Heart right ventricle (tissue), 16 donors: ENCODE data around the gene SEC14L3. TPM values are rescaled to one million over a fixed set of nuclear protein-coding genes. Genes with fewer than 3 reads are reported as not detected.

ENCODE experiments used
- ATAC-seq, 8 donors: fragments of 200-7000 bp; cut with Tn5 transposase; one replicate each; pipeline ENCODE4 v1.9.1; 2020; ENCODE audit warnings: mild to moderate bottlenecking in 8 of 8, moderate library complexity in 8 of 8, moderate number of reproducible peaks in 1 of 8
- DNase-seq, 2 donors: peaks; one replicate each; pipeline ENCODE4 v3.0.0-alpha.2; 2020
- H3K27ac ChIP-seq, 10 donors: fragments of 200-600 bp; sonication (generic) in 2 of 10; one replicate each; pipeline versions ENCODE4 v1.5.0 to v1.8.0; 2020 to 2022; ENCODE audit warnings: mild to moderate bottlenecking in 3 of 10
- H3K27me3 ChIP-seq, 7 donors: fragments of 200-600 bp; one replicate each; pipeline ENCODE4 v1.8.0; 2021 to 2022; ENCODE audit warnings: mild to moderate bottlenecking in 2 of 7
- H3K36me3 ChIP-seq, 9 donors: fragments of 200-600 bp; sonication (generic) in 1 of 9; one replicate each; pipeline versions ENCODE4 v1.5.0 to v1.8.0; 2020 to 2022; ENCODE audit warnings: mild to moderate bottlenecking in 2 of 9
- H3K4me1 ChIP-seq, 9 donors: fragments of 200-600 bp; sonication (generic) in 1 of 9; one replicate each; pipeline versions ENCODE4 v1.5.0 to v1.8.0; 2020 to 2022; ENCODE audit warnings: mild to moderate bottlenecking in 4 of 9
- H3K4me3 ChIP-seq, 10 donors: fragments of 200-600 bp; sonication (generic) in 2 of 10; one replicate each; pipeline versions ENCODE4 v1.5.0 to v1.8.0; 2020 to 2022; ENCODE audit warnings: mild to moderate bottlenecking in 7 of 10, moderate library complexity in 2 of 10
- H3K9me3 ChIP-seq, 11 donors: fragments of 200-600 bp in 10 of 11; sonication (generic) in 2 of 11; one replicate each; pipeline versions ENCODE4 v1.5.0 to v1.8.0; 2013 to 2022; ENCODE audit warnings: mild to moderate bottlenecking in 2 of 11, control low read depth in 1 of 11, moderate library complexity in 1 of 11
- WGBS, 2 donors: extraction: QIAGEN DNeasy Blood & Tissue Kit; methylation state at CpG; one replicate each; pipeline ENCODE4 v1.1.7; 2013; ENCODE audit warnings: inconsistent platforms in 1 of 2; 5-methylcytosine and 5-hydroxymethylcytosine counted together
- intact Hi-C, 10 donors: fragments of 100-400 bp; cut with DNase I; formaldehyde crosslinking; loops; one replicate each; pipeline versions ENCODE4 v1.11.1 to v1.14.2; 2022
- polyA plus RNA-seq, 2 donors: library from polyadenylated mRNA; stranded (reverse); fragments of 200-250 nt; gene quantifications; one replicate each; pipeline ENCODE4 v1.2.3, GENCODE V29; 2013
- total RNA-seq, 10 donors: library from RNA; stranded (reverse); fragmentation: NEBNext Ultra II Directional in 3 of 10; extraction: Animal tissue kit (Norgen Biotek cat#: 25700) in 3 of 10; gene quantifications; one replicate each; pipeline versions ENCODE4 v1.2.1 to v1.2.4, GENCODE V29; 2021 to 2023
- TF ChIP-seq, protein P1 (sequence below), 9 donors: fragments of 200-600 bp; sonication (generic) in 2 of 9; IDR thresholded peaks; one replicate each; pipeline versions ENCODE4 v1.5.0 to v1.8.0; 2021 to 2022; ENCODE audit warnings: antibody characterized with exemption in 9 of 9, mild to moderate bottlenecking in 5 of 9, moderate library complexity in 1 of 9
- donor health status: Arrhythmogenic right ventricular cardiomyopathy.
- donor health status: ischemic (EF 13 %, LVEDD 7.1; RV severe dilation, severe dysfunction).
- donor health status: healthy with polysubstance abuse.
- donor health status: DM: no; HTN: yes; CAD: no.
- donor health status: DM: no; HTN: no; CAD: no.
- donor health status: ischemic (EF 25% LVEDD 6.9; RV normal size, moderate dysfunction).
- donor health status: ischemic (EF 25% LVEDD 5.7; RV mildly dilated, moderate dysfunction).
- donor health status: healthy.
- donor health status: DM: yes; HTN: yes; CAD: no.
- donor health status: Ischemic cardiomyopathy.
- donor health status: ischemic (EF 35%, LVEDD 5.7; RV mildly dilated, moderate dysfunction).
- donor health status: nonischemic (EF 11% LVEDD 7.7; RV severe dilation, severe dysfunction).
- donor health status: DM: yes; HTN: yes; CAD: no.
- donor health status: PGD.
- donor health status: ischemic (EF 29% LVEDD 5.4; RV normal size, mild dysfunction).
- donor health status: nonischemic (EF 23%, LVEDD 6.1; RV moderate dilation, normal function).

The SEC14L3 gene
- total and polyA plus RNA-seq, 12 donors: not detected

DNA sequence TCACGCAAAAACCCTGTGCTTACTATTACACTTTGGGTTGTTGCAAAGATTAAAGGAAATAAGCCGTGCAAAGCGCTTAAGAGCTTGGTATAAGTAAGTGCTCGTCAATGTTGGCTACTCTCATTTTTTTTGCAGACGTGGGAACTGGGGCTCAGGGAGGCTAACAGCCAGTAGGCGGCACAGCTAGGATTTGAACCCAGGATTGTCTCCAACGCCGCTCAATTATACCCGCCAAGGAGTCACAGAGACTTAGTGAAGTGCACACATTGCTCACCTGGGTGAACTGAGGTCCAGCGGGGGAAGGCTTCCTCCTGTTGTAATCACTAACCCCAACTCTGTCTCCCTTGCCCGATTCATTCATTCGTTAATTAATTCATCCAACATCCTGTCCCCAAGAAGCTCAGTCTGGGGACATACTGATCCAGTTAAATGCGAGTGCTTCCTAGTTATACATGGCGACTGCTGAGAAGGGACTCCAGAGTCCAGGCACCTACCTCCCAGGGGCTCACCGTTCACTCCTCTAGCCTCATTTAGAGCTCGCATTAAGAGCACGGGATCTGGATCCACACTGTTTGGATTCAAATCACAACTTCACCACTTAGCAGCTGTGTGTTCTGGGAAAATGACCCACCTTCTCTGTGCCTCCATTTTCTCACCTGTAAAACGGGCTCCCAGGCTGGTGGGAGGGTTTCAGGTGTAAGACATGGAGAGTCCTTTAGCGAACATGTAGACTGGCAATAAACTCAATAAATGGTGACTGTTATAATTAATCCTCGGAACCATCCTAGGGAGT lies 47.1 kb downstream of the SEC14L3 start:
- WGBS, 2 donors: 46 to 48% methylated on average over 20 of the region's 20 CpGs
- Histone ChIP-seq H3K27me3 (no peaks in the 10 kb centered on the region), H3K36me3 (peaks cover 0 to 37% (median 0%) of the 10 kb centered on the region in 9 donors), H3K27ac (peak overlapping the region in 9 of 10 donors; percentile 90 to 98 (median 96)), H3K4me3 (peak overlapping the region; percentile 65 to 88 (median 74)), H3K4me1 (peaks cover 7 to 67% (median 41%) of the 10 kb centered on the region in 9 donors), H3K9me3 (peaks cover 0 to 4% (median 0%) of the 10 kb centered on the region in 11 donors)
- intact Hi-C loops: no loop called here
- TF ChIP-seq, protein P1, sequence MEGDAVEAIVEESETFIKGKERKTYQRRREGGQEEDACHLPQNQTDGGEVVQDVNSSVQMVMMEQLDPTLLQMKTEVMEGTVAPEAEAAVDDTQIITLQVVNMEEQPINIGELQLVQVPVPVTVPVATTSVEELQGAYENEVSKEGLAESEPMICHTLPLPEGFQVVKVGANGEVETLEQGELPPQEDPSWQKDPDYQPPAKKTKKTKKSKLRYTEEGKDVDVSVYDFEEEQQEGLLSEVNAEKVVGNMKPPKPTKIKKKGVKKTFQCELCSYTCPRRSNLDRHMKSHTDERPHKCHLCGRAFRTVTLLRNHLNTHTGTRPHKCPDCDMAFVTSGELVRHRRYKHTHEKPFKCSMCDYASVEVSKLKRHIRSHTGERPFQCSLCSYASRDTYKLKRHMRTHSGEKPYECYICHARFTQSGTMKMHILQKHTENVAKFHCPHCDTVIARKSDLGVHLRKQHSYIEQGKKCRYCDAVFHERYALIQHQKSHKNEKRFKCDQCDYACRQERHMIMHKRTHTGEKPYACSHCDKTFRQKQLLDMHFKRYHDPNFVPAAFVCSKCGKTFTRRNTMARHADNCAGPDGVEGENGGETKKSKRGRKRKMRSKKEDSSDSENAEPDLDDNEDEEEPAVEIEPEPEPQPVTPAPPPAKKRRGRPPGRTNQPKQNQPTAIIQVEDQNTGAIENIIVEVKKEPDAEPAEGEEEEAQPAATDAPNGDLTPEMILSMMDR (IDR thresholded peaks at IDR 0.05): no peak
- no peak for DNase-seq
- ATAC-seq: no peak

DNA sequence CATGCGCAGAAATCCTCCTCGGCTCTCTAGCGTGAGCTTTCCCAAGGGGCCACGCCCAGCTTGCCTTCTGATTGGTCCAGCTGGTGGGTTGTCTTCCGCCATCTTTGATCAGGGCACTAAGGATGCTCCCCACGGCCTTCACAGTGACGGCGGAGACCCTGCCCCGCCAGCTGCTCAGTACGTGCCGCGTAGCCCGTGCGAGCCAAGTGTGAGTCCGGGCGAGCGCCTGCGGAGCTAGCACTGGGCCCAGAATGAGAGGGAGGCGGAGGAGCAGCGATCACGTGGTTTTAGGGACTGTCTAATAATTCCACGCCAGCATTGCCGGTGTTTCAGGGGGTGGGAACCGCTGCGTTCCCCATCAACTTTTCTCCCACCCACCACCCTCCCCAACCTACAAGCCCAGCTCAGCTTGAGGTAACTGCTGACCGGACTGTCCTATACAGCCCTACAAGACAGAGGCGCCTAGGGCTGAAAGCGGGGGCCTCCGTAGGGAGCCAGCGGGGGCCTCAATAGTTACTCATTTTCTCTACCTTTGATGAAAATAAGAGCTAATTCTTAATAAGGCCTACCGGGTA lies 47.8 kb downstream of the SEC14L3 start:
- 2% methylated on average over 31 of the region's 31 CpGs for WGBS, 2 donors
- ATAC-seq (peak; percentile 91 to 96 (median 95)), DNase-seq (peak; percentile 97 to 99)
- no peaks in the 10 kb centered on the region for H3K27me3 ChIP-seq
- peak overlapping the region; percentile 61 to 88 (median 74) for H3K4me3 ChIP-seq
- peaks cover 0 to 44% (median under 1%) of the 10 kb centered on the region in 9 donors for H3K36me3 ChIP-seq
- TF ChIP-seq, protein P1 (IDR thresholded peaks at IDR 0.05): no peak
- peak overlapping the region; percentile 84 to 98 (median 96) for H3K27ac ChIP-seq
- intact Hi-C loops: no loop called here
- H3K9me3 ChIP-seq: peaks cover 0 to 4% (median 0%) of the 10 kb centered on the region in 11 donors
- H3K4me1 ChIP-seq: peaks cover 7 to 67% (median 41%) of the 10 kb centered on the region in 9 donors

DNA sequence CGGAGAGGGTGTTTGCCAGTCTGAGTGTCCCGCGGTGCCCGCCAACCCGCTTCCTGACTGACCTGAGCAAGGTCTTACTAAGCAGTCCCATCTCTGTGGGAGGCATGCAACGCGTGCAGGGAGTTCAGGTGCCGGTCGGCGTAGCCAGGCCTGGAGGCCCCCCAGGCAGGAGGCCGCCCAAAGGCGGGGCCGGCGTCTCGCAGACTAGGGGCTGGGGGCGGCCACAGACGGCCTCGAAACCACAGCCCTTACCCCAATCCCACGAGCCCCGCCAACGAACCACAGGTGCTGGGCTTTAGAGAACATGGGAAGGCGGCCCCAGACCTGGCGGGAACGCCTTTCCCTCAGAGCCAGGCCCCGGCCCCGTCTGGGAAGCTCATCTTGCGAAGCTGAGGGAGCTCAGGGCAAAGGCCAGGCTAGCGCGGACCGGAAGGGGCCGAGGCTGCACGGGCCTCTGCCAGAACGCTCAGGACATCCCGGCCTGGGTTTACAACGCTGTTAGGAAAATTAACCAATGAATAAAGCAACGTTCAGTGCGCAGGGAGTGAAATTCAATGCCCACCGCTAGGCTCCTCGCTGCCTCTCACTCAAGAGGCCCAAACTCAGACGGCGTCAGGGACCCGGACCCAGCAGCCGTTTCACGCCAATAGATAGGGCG lies 48.4 kb downstream of the SEC14L3 start:
- Histone ChIP-seq H3K27me3 (no peaks in the 10 kb centered on the region), H3K36me3 (peaks cover 0 to 46% (median 7%) of the 10 kb centered on the region in 9 donors), H3K27ac (peak overlapping the region; percentile 84 to 98 (median 96)), H3K9me3 (peaks cover 0 to 4% (median 0%) of the 10 kb centered on the region in 11 donors), H3K4me1 (peaks cover 7 to 67% (median 41%) of the 10 kb centered on the region in 9 donors), H3K4me3 (peak overlapping the region; percentile 61 to 88 (median 74))
- ATAC-seq (peak; percentile 60 to 79 (median 74)), DNase-seq (peak in 1 of 2 donors; percentile 77)
- TF ChIP-seq, protein P1 (IDR thresholded peaks at IDR 0.05): peak in 3 of 9 donors; percentile 5 to 11 (median 6)
- intact Hi-C loops: no loop called here
- 0% methylated on average over 45 of the region's 45 CpGs for WGBS, 2 donors
